ENCODE measurements around the gene DERL3. TPM values are rescaled to one million over a fixed set of nuclear protein-coding genes. Genes with fewer than 3 reads are reported as not detected.

Gene DERL3
- total and polyA plus RNA-seq, 2 of the 13 experiments (the other 11 are each of a cell fraction or from before 2014, with no cell fraction given), result not detected

GRCh38 chr22:23857606-23858483 lies 19.0 kb upstream of the DERL3 start, which contains the start of gene SLC2A11 (continued):
- TF ChIP-seq CENPBD1 (CRISPR knock-in tag; IDR thresholded peaks at IDR 0.05; ENCODE audit: borderline replicate concordance, low read depth) (no peak), TRAFD1 (CRISPR knock-in tag; IDR thresholded peaks at IDR 0.05; ENCODE audit: borderline replicate concordance) (no peak; the same call in 1 of the 2 replicates), HNF1A (IDR thresholded peaks at IDR 0.05; ENCODE audit: low read depth) (no peak), HNF1A (CRISPR knock-in tag; IDR thresholded peaks at IDR 0.05; ENCODE audit: borderline replicate concordance) (0 out of 2 replicates have a peak, but pooled peaks have one; percentile 17), MEIS1 (CRISPR knock-in tag; IDR thresholded peaks at IDR 0.05; ENCODE audit: borderline replicate concordance) (peak; percentile 68; the same call in 1 of the 2 replicates), TP53 (CRISPR knock-in tag; conservative IDR thresholded peaks at IDR 0.05) (no peak), AGO2 (optimal IDR thresholded peaks at IDR 0.05; ENCODE audit: low read depth, low read length) (no peak), CCAR2 (optimal IDR thresholded peaks at IDR 0.05; ENCODE audit: low read depth, low read length) (no peak), PRDM10 (CRISPR knock-in tag; IDR thresholded peaks at IDR 0.05; ENCODE audit: low read depth) (no peak), CERS6 (CRISPR knock-in tag; IDR thresholded peaks at IDR 0.05) (no peak), KAT7 (CRISPR knock-in tag; IDR thresholded peaks at IDR 0.05; ENCODE audit: borderline replicate concordance) (no peak), ZSCAN25 (CRISPR knock-in tag; IDR thresholded peaks at IDR 0.05) (no peak), STAT5B (CRISPR knock-in tag; IDR thresholded peaks at IDR 0.05) (no peak), ISX (CRISPR knock-in tag; conservative IDR thresholded peaks at IDR 0.05) (peak; percentile 62; the same call in 1 of the 2 replicates), PAX8 (CRISPR knock-in tag; IDR thresholded peaks at IDR 0.05; ENCODE audit: borderline replicate concordance) (no peak), ZNF30 (CRISPR knock-in tag; IDR thresholded peaks at IDR 0.05) (no peak), ZNF841 (CRISPR knock-in tag; IDR thresholded peaks at IDR 0.05; ENCODE audit: borderline replicate concordance) (no peak)
